H9 (cell line): ENCODE data around the gene MYO5B. TPM values are rescaled to one million over a fixed set of nuclear protein-coding genes. Genes with fewer than 3 reads are reported as not detected.
"Not testable (repeated sequence)": the region's sequence is repeated elsewhere in the genome, so short reads cannot be mapped to it uniquely, and the experiment has no call there.

Experiments used
- DNase-seq: peaks from one replicate; pipeline ENCODE4 v3.0.0-alpha.2; 2017
- H2AFZ ChIP-seq: one replicate; pipeline ENCODE4 v1.6.1; 2013; ENCODE audit warnings: mild to moderate bottlenecking, low read length, control low read depth, moderate library complexity
- H2AK5ac ChIP-seq: 2 replicates; pipeline ENCODE4 v1.6.1; 2013; ENCODE audit warnings: low read length, control low read depth, mixed read lengths; ENCODE audit not compliant: insufficient read length
- H2BK120ac ChIP-seq: one replicate; pipeline ENCODE4 v1.6.1; 2013; ENCODE audit warnings: low read depth, mild to moderate bottlenecking, low read length, control low read depth, inconsistent platforms; ENCODE audit not compliant: poor library complexity, severe bottlenecking
- H2BK12ac ChIP-seq: 2 replicates; pipeline ENCODE4 v1.6.1; 2013; ENCODE audit warnings: low read length, control low read depth, mixed read lengths, low read depth; ENCODE audit not compliant: insufficient read length
- H2BK15ac ChIP-seq: 2 replicates; pipeline ENCODE4 v1.6.1; 2013; ENCODE audit warnings: low read depth, low read length, control low read depth
- H2BK20ac ChIP-seq: one replicate; pipeline ENCODE4 v1.6.1; 2013; ENCODE audit warnings: low read depth, mild to moderate bottlenecking, low read length, control low read depth, inconsistent platforms; ENCODE audit not compliant: poor library complexity, severe bottlenecking
- H2BK5ac ChIP-seq: 2 replicates; pipeline ENCODE4 v1.6.1; 2013; ENCODE audit warnings: low read length, control low read depth, mixed read lengths; ENCODE audit not compliant: insufficient read length
- H3K14ac ChIP-seq: 2 replicates; pipeline ENCODE4 v1.6.1; 2013; ENCODE audit warnings: low read length, control low read depth; ENCODE audit not compliant: insufficient read depth
- H3K18ac ChIP-seq: 2 replicates; pipeline ENCODE4 v1.6.1; 2013; ENCODE audit warnings: low read depth, mild to moderate bottlenecking, mixed read lengths, low read length, control low read depth; ENCODE audit not compliant: insufficient read length
- H3K23ac ChIP-seq: 2 replicates; pipeline ENCODE4 v1.6.1; 2013; ENCODE audit warnings: low read length, control low read depth, mixed read lengths, low read depth; ENCODE audit not compliant: insufficient read length
- H3K23me2 ChIP-seq: 2 replicates; pipeline ENCODE4 v1.6.1; 2013; ENCODE audit warnings: low read depth, mild to moderate bottlenecking, mixed read lengths, low read length, control low read depth; ENCODE audit not compliant: insufficient read length, poor library complexity, severe bottlenecking
- H3K27ac ChIP-seq: 2 replicates; pipeline ENCODE4 v1.5.1; 2013; ENCODE audit warnings: low read length, control low read depth, mixed read lengths, low read depth; ENCODE audit not compliant: insufficient read length
- H3K27me3 ChIP-seq: 2 replicates; pipeline ENCODE4 v1.6.1; 2013; ENCODE audit warnings: low read length, control low read depth, inconsistent platforms; ENCODE audit not compliant: insufficient read depth
- H3K4ac ChIP-seq: 2 replicates; pipeline ENCODE4 v1.6.1; 2013; ENCODE audit warnings: low read depth, mild to moderate bottlenecking, control low read depth, inconsistent platforms, low read length, moderate library complexity
- H3K4me1 ChIP-seq: 2 replicates; pipeline ENCODE4 v1.6.1; 2013; ENCODE audit warnings: low read length, control low read depth, inconsistent platforms; ENCODE audit not compliant: insufficient read depth
- H3K4me2 ChIP-seq: 2 replicates; pipeline ENCODE4 v1.6.1; 2013; ENCODE audit warnings: low read length, control low read depth, mixed read lengths; ENCODE audit not compliant: insufficient read length, insufficient read depth
- H3K56ac ChIP-seq: 2 replicates; pipeline ENCODE4 v1.6.1; 2013; ENCODE audit warnings: low read depth, mild to moderate bottlenecking, mixed read lengths, low read length, control low read depth; ENCODE audit not compliant: insufficient read length
- H3K79me1 ChIP-seq: 2 replicates; pipeline ENCODE4 v1.6.1; 2013; ENCODE audit warnings: low read depth, mild to moderate bottlenecking, moderate library complexity, low read length, control low read depth, inconsistent platforms; ENCODE audit not compliant: insufficient read depth, poor library complexity, severe bottlenecking
- H3K79me2 ChIP-seq: 2 replicates; pipeline ENCODE4 v1.6.1; 2013; ENCODE audit warnings: low read length, control low read depth, inconsistent platforms; ENCODE audit not compliant: insufficient read depth
- H3K9ac ChIP-seq: 2 replicates; pipeline ENCODE4 v1.6.1; 2013; ENCODE audit warnings: low read length, control low read depth, mixed read lengths; ENCODE audit not compliant: insufficient read length; ENCODE audit errors: extremely low read depth
- H3K9me3 ChIP-seq: one replicate; pipeline ENCODE4 v1.6.1; 2013; ENCODE audit warnings: low read depth, low read length, inconsistent platforms; ENCODE audit not compliant: control insufficient read depth
- H3T11ph ChIP-seq: one replicate; pipeline ENCODE4 v1.6.1; 2013; ENCODE audit warnings: mild to moderate bottlenecking, low read length, control low read depth, inconsistent platforms
- H4K20me1 ChIP-seq: one replicate; pipeline ENCODE4 v1.6.1; 2013; ENCODE audit not compliant: control insufficient read depth, insufficient read length, insufficient read depth
- H4K5ac ChIP-seq: 2 replicates; pipeline ENCODE4 v1.6.1; 2013; ENCODE audit warnings: low read depth, mild to moderate bottlenecking, mixed read lengths, low read length, control low read depth; ENCODE audit not compliant: insufficient read length
- H4K8ac ChIP-seq: replicated peaks from 2 replicates; pipeline ENCODE4 v1.6.1; 2013; ENCODE audit warnings: low read length, control low read depth, mixed read lengths, low read depth; ENCODE audit not compliant: insufficient read length
- H4K91ac ChIP-seq: 2 replicates; pipeline ENCODE4 v1.6.1; 2013; ENCODE audit warnings: low read depth, mild to moderate bottlenecking, moderate library complexity, mixed read lengths, low read length, control low read depth; ENCODE audit not compliant: insufficient read length
- H3K27ac Mint-ChIP-seq, 3 experiments: 2 replicates in 2 of 3; 3 replicates in 1 of 3; pipeline ENCODE4 v1.8.0; 2020 to 2021; ENCODE audit warnings: mixed read lengths in 3 of 3, mild to moderate bottlenecking in 1 of 3, moderate library complexity in 1 of 3
- H3K27me3 Mint-ChIP-seq: 2 replicates; pipeline ENCODE4 v1.8.0; 2021; ENCODE audit warnings: low read depth, mild to moderate bottlenecking, moderate library complexity, mixed read lengths
- H3K36me3 Mint-ChIP-seq, 3 experiments: 2 replicates in 2 of 3; 3 replicates in 1 of 3; pipeline ENCODE4 v1.8.0; 2020 to 2021; ENCODE audit warnings: low read depth in 3 of 3, mixed read lengths in 3 of 3; ENCODE audit not compliant: insufficient read depth in 1 of 3
- H3K4me1 Mint-ChIP-seq, 2 experiments: 2 replicates each; pipeline ENCODE4 v1.8.0; 2020; ENCODE audit warnings: mixed read lengths in 2 of 2
- H3K4me3 Mint-ChIP-seq, 2 experiments: 2 replicates in 1 of 2; 3 replicates in 1 of 2; pipeline ENCODE4 v1.8.0; 2020 to 2021; ENCODE audit warnings: mild to moderate bottlenecking in 2 of 2, mixed read lengths in 2 of 2, moderate library complexity in 1 of 2
- H3K9me3 Mint-ChIP-seq, 2 experiments: 2 replicates in 1 of 2; 3 replicates in 1 of 2; pipeline ENCODE4 v1.8.0; 2020; ENCODE audit warnings: mild to moderate bottlenecking in 2 of 2, mixed read lengths in 2 of 2, moderate library complexity in 1 of 2
- WGBS: extraction: QIAGEN DNeasy Blood & Tissue Kit; methylation state at CpG from one replicate; pipeline ENCODE4 v1.1.7; 2013; ENCODE audit warnings: missing lambda C conversion rate, low lambda C conversion rate, mixed read lengths; ENCODE audit not compliant: insufficient read length; ENCODE audit errors: extremely low coverage; 5-methylcytosine and 5-hydroxymethylcytosine counted together
- total RNA-seq: library from RNA; stranded (reverse); gene quantifications from 2 replicates; pipeline ENCODE4 v1.2.1, GENCODE V29; 2021

Gene MYO5B
- total RNA-seq, 1 experiment from 2014 or later, result 9.3 TPM

DNA sequence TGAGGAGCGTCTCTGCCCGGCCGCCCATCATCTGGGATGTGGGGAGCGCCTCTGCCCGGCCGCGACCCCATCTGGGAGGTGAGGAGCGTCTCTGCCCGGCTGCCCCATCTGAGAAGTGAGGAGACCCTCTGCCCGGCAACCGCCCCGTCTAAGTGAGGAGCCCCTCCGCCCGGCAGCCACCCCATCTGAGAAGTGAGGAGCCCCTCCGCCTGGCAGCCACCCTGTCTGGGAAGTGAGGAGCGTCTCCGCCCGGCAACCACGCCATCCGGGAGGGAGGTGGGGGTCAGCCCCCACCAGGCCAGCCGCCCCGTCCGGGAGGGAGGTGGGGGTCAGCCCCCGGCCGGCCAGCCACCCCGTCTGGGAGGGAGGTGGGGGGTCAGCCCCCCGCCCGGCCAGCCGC, 395.1 kb downstream of the MYO5B start:
- H4K8ac ChIP-seq, H3K27me3 Mint-ChIP-seq, H3K27me3 ChIP-seq, H4K20me1 ChIP-seq, H2BK20ac ChIP-seq, H3K56ac ChIP-seq, H3K4ac ChIP-seq, H3K23ac ChIP-seq, H2BK5ac ChIP-seq, H3K9ac ChIP-seq, H3K4me1 Mint-ChIP-seq, H3K9me3 ChIP-seq, H3T11ph ChIP-seq, DNase-seq, H3K23me2 ChIP-seq, H2BK12ac ChIP-seq, H3K14ac ChIP-seq, H4K5ac ChIP-seq, H3K27ac ChIP-seq, H3K4me2 ChIP-seq, H3K4me1 ChIP-seq, H2AK5ac ChIP-seq, H4K91ac ChIP-seq, H3K79me2 ChIP-seq, H2BK15ac ChIP-seq, H3K4me3 Mint-ChIP-seq, H3K18ac ChIP-seq, H2AFZ ChIP-seq, H3K79me1 ChIP-seq, H3K27ac Mint-ChIP-seq, H2BK120ac ChIP-seq: not testable (repeated sequence)
- H3K36me3 Mint-ChIP-seq, result peaks cover 47 to 74% (median 64%) of the 10 kb centered on the region in 3 experiments
- peaks cover 17 to 24% of the 10 kb centered on the region in 2 experiments; a peak in 4 of 5 replicates for H3K9me3 Mint-ChIP-seq
- no CpG with 5 or more reads among the region's 29 CpGs for WGBS
